Measurements from ENCODE around the gene DGLUCY.

DNA sequence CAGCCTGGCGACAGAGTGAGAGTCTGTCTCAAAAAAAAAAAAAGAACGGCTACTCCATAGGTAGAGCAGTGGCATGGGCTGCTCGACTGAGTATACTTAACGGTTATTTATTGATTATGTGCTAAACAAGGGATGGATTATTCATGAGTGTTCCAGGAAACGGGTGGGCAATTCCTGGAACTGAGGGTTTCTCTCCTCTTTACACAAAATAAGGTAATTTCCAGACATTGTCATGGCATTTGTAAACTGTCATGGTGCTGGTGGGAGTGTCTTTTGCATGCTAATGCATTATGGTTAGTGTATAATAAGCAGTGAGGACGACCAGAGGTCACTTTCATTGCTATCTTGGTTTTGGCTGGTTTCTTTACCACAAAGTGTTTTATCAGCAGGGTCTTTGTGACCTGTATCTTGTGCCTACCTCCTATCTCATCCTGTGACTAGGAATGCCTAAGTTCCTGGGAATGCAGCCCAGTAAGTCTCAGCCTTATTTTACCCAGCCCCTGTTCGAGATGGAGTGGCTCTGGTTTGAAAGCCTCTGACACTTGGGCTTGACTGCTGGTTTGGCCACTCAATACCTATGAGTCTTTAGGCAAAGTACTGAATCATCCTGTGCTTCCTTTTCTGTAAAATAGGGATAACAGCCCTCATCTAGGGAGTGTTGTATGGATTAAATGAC, 3.2 kb downstream of the DGLUCY start:
- TF ChIP-seq POLR2A (IDR thresholded peaks at IDR 0.05) = no peak
- TF ChIP-seq, protein P1, sequence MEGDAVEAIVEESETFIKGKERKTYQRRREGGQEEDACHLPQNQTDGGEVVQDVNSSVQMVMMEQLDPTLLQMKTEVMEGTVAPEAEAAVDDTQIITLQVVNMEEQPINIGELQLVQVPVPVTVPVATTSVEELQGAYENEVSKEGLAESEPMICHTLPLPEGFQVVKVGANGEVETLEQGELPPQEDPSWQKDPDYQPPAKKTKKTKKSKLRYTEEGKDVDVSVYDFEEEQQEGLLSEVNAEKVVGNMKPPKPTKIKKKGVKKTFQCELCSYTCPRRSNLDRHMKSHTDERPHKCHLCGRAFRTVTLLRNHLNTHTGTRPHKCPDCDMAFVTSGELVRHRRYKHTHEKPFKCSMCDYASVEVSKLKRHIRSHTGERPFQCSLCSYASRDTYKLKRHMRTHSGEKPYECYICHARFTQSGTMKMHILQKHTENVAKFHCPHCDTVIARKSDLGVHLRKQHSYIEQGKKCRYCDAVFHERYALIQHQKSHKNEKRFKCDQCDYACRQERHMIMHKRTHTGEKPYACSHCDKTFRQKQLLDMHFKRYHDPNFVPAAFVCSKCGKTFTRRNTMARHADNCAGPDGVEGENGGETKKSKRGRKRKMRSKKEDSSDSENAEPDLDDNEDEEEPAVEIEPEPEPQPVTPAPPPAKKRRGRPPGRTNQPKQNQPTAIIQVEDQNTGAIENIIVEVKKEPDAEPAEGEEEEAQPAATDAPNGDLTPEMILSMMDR (IDR thresholded peaks at IDR 0.05) = no peak
